Stimulated activated naive CD8-positive, alpha-beta T cell treated with anti-CD3 and anti-CD28 coated beads, Interleukin-15, amount 100 ng/mL, for 72 hours (primary cell): Measurements from ENCODE around the gene RALGPS1.

Experiments used
- ATAC-seq: fragments of 150-1000 bp; cut with Tn5 transposase; 2 replicates; pipeline ENCODE4 v1.10.0; 2021; ENCODE audit warnings: mild to moderate bottlenecking, moderate library complexity
- DNase-seq, 2 donors: peaks; one replicate each; pipeline ENCODE4 v3.0.0; 2021 to 2022
- H3K27ac Mint-ChIP-seq, 2 donors: one replicate each; pipeline ENCODE4 v1.8.0; 2022; ENCODE audit warnings: mild to moderate bottlenecking in 2 of 2, mixed read lengths in 2 of 2, moderate library complexity in 2 of 2
- H3K27me3 Mint-ChIP-seq: one replicate; pipeline ENCODE4 v1.8.0; 2022; ENCODE audit warnings: mixed read lengths
- H3K4me1 Mint-ChIP-seq: one replicate; pipeline ENCODE4 v1.8.0; 2022; ENCODE audit warnings: mild to moderate bottlenecking, mixed read lengths
- H3K4me3 Mint-ChIP-seq, 2 donors: one replicate each; pipeline ENCODE4 v1.8.0; 2022; ENCODE audit warnings: mild to moderate bottlenecking in 2 of 2, mixed read lengths in 2 of 2, moderate library complexity in 1 of 2
- H3K9me3 Mint-ChIP-seq, 2 donors: one replicate each; pipeline ENCODE4 v1.8.0; 2022; ENCODE audit warnings: mixed read lengths in 2 of 2

The RALGPS1 gene

DNA sequence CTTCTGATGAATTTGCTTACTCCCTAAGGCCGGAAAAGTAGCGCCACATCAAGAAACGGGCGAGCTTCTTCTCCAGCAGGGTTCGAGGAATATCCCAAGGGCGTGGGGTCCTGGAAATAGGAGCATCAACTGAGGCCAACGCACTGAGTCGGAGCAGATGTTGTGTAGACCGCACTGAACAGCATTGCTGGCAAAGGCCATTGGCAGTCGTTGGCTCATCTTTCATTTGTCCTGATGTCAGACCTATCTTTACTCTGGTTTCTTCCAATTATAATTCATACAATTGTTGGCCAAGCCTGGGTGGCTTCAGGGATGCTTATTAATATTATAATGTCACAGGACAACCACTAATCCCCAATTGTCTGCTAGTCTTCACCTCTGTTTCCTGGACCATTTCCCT is 27.7 kb upstream of the RALGPS1 start:
- Mint-ChIP-seq H3K27me3 (no peaks in the 10 kb centered on the region), H3K4me3 (no peak overlapping the region), H3K4me1 (no peaks in the 10 kb centered on the region), H3K9me3 (no peaks in the 10 kb centered on the region), H3K27ac (no peak overlapping the region)
- ATAC-seq (no peak), DNase-seq (no peak)

DNA sequence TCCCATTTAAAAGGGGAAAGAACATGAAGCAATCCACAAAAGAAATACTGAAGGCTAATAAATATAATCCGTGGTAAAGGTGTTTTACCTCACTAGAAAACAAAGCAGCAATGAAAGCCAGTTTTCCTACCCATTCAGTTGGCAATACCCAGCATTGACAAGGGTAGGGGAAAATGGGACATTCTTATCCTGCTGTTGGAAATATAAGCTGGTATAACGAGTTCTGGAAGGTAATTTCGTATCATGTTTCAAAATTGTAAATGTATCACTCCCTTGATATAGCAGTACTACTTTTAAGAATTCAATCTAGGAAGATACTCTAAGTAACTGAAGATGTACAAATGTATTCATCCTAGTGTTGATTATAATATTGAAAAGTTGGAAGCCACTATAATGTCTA is 22.9 kb upstream of the RALGPS1 start:
- no peak overlapping the region for H3K4me3 Mint-ChIP-seq
- DNase-seq (no peak), ATAC-seq (no peak)
- no peak overlapping the region for H3K27ac Mint-ChIP-seq
- H3K27me3 Mint-ChIP-seq = no peaks in the 10 kb centered on the region
- H3K4me1 Mint-ChIP-seq = peaks cover 6% of the 10 kb centered on the region
- no peaks in the 10 kb centered on the region for H3K9me3 Mint-ChIP-seq

DNA sequence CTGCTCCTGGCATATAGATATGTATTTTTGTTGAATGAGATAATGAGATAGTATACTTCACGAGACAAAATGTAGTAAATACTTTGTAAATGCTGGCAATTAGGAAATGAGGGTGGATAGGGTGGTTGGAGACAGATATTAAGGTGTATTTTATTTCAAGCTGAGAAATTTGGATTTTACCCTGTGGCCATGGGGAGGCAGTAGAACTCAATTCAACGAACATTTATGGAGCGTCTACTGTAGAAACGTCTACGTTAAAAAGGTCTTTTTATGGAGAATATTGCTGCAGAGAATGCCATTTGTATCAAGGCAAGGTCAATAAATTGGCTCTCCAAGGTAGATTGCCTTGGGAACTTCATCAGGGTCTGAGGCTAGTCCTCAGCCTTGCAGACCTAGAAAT is 21.5 kb upstream of the RALGPS1 start:
- Mint-ChIP-seq H3K4me3 (no peak overlapping the region), H3K27me3 (peaks cover 8% of the 10 kb centered on the region)
- DNase-seq = no peak

DNA sequence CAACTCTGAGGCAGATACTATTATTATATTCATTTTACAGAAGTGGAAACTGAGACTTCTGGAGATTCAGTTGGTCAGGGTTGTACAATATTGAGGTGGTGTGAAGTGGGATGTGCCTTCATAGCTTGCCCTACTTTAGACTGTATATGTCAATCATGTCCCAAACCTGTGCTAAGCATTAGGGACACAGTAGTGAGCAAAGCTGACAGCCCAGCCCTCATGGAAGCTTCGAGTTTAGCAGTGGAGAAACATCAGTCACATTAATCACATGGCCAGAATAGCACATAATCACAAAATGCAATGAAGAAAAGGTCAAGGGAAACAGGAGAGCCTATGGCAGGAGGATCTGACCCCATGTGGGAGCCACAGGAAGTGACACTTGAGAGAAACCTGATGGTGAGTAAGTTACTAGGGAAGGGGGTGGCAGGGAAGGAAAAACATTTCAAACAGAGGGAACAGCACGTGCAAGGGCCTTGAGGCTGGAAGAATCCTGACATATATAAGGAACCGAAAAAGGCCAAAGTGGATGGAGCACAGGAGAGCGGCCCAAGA is 20.5 kb upstream of the RALGPS1 start:
- H3K9me3 Mint-ChIP-seq = no peaks in the 10 kb centered on the region
- H3K4me1 Mint-ChIP-seq = peaks cover 6% of the 10 kb centered on the region
- DNase-seq = no peak
- peak; percentile 20 for ATAC-seq
- H3K4me3 Mint-ChIP-seq = no peak overlapping the region
- peaks cover 8% of the 10 kb centered on the region for H3K27me3 Mint-ChIP-seq
- H3K27ac Mint-ChIP-seq = no peak overlapping the region

More for the DNA sequence above, 21.5 kb upstream of the RALGPS1 start:
- Mint-ChIP-seq H3K27ac (no peak overlapping the region), H3K9me3 (no peaks in the 10 kb centered on the region), H3K4me1 (peaks cover 6% of the 10 kb centered on the region)
- no peak for ATAC-seq

DNA sequence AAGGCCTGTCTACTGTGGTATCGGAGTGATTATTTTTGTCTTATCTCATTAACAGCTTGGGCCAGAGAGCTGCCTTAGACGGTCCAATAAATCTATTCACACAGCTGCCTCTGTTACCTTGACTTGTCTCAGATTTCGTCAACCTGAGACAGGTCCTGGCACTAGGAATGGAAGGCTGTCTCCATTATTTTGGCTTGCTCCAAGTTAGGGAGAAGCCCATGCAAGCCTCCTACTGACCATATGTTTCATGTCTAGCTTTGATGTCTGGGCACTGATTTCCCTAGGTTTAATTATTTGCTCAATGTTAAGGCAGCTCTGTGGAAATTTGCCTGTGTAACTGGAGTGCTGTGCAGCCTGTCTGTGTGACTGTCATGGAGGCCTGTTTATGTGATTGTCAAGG is 12.4 kb upstream of the RALGPS1 start:
- no peak for DNase-seq
- Mint-ChIP-seq H3K27me3 (peaks cover 15% of the 10 kb centered on the region), H3K4me1 (no peaks in the 10 kb centered on the region)

DNA sequence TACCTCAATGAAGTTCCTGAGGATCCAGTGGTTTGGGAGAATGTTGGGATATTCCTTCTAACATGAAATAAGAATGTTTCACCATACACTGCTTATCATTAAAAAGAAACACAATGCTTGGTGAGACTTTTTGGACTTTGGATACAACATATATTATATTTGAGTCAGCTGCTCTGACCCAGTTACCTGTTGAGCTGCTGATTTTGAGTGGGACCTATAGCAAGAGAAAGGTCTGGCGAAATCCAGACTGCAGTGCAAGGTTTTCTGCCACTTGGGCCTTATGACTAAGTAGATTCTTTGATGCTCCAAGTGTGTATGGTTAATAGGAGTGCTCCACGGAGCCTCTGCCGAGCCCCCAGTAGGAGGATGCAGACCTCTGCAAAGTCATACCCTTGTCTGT is 10.0 kb upstream of the RALGPS1 start:
- Mint-ChIP-seq H3K27me3 (peaks cover 7% of the 10 kb centered on the region), H3K27ac (no peak overlapping the region), H3K9me3 (peaks cover 4 to 13% of the 10 kb centered on the region in 2 donors), H3K4me1 (no peaks in the 10 kb centered on the region), H3K4me3 (no peak overlapping the region)
- DNase-seq = no peak
- ATAC-seq = no peak

More for the DNA sequence above, 12.4 kb upstream of the RALGPS1 start:
- H3K27ac Mint-ChIP-seq = no peak overlapping the region
- peaks cover 4 to 13% of the 10 kb centered on the region in 2 donors for H3K9me3 Mint-ChIP-seq
- no peak for ATAC-seq
- no peak overlapping the region for H3K4me3 Mint-ChIP-seq

DNA sequence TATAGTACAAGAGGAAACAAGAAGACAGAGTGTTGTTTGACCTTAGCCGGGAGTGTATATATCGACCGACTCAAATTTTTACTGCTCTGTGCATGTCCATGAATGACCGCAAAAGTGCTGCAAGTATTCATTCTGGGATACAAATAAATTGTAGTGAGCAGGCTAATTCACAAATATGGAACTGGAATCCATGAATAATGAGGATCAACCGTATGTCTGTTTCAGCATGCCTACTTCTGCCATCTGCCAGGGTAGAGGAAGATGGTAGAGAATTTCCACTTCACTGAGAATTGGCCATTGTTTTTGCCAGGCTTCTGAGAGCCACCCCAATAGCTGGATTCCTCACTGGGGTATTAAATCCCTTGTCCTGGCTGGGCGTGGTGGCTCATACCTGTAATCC is 8.5 kb upstream of the RALGPS1 start:
- Mint-ChIP-seq H3K4me1 (no peaks in the 10 kb centered on the region), H3K27ac (no peak overlapping the region), H3K4me3 (no peak overlapping the region), H3K9me3 (peaks cover 2 to 10% of the 10 kb centered on the region in 2 donors), H3K27me3 (peaks cover 7% of the 10 kb centered on the region)
- no peak for DNase-seq
- ATAC-seq = no peak

DNA sequence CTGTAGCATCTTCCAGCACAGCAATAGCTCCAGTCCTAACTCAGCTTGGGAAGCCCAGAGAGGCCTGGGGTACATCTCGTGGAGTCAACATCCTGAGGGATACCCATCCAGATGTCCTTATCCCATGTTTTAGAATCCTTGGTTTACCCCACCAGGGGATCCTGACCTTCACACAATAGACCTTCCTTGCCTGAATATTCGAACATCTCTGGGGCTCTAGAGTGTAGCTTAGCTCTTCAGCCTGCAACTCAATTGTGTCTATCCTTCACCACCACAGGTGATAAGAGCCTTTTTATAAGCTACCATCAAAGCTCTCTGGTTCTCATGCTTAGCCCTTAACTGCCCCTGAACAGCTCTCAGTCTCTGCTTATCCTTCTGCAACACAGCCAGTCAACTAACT is 7.5 kb upstream of the RALGPS1 start:
- Mint-ChIP-seq H3K4me3 (no peak overlapping the region), H3K27me3 (peaks cover 11% of the 10 kb centered on the region), H3K27ac (no peak overlapping the region), H3K9me3 (peaks cover 0 to 4% of the 10 kb centered on the region in 2 donors), H3K4me1 (no peaks in the 10 kb centered on the region)
- no peak for ATAC-seq
- DNase-seq = no peak

DNA sequence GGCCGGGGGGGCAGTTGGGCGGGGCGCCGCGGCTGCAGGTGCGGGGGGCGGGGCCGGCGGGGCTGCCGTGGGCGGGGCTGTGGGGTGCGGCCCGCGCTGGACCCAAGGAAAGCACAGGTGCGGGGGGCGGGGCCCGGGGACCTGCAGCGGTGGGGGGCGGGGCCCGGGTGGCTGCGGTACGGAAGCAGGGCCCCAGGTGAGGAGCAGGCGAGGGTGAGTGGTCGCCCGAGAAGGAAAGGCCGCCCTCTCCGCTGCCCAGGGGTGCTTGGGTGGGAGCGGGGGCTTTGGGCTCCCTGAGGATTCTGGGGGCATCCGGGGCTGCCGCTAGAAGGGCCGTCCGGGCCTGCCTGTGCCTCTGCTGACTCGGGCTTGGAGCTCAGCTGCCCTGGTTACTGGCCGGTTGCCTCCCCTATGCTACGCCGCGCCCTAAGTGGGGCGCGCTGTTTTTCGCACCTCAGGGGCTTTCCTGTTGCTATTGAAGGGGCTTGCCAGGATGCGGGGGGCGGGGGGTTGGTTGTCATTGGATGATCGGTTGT is 767 bp downstream of the RALGPS1 start:
- H3K27me3 Mint-ChIP-seq = peaks cover 31% of the 10 kb centered on the region
- DNase-seq (peak; percentile 17 to 20), ATAC-seq (no peak)
- peaks cover 13% of the 10 kb centered on the region for H3K4me1 Mint-ChIP-seq
- peak overlapping the region; percentile 69 to 70 for H3K4me3 Mint-ChIP-seq
- no peak overlapping the region for H3K27ac Mint-ChIP-seq
- peaks cover 0 to 7% of the 10 kb centered on the region in 2 donors for H3K9me3 Mint-ChIP-seq

DNA sequence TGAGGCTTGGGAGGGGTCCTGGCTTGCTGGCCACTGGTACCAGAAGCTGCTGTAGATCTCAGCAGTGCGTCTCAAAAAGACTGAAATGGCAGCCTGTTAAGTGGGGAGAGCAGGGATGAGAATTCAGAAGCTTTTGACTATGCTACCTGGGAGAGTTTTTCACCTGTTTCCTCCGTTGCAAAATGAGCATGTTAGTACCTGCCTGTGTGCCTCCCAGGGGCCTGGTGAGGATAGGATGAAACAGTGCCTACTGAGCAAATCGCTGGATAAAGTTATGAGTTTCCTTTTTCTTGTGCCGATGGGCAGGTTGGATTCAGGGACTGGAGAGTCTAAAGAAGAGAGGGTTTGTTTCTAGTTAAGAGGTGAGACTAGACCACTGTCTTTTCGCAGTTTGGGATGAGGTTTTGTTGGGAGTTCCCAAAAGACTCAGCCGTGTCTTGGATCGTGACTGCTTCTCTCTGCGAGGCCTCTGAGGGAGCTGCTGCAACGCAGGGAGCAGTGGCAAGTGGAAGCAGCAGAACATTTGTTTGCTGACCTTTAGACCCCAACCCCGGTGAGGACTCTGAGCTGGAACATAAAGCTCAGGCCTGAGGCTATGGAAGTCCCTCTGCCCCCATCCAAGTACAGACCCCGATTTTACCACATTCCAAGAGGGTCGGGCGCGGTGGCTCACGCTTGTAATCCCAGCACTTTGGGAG is 1.4 kb downstream of the RALGPS1 start:
- peak overlapping the region; percentile 69 to 70 for H3K4me3 Mint-ChIP-seq
- H3K4me1 Mint-ChIP-seq = peaks cover 13% of the 10 kb centered on the region
- no peak for DNase-seq
- no peak for ATAC-seq
- no peak overlapping the region for H3K27ac Mint-ChIP-seq
- H3K9me3 Mint-ChIP-seq = peaks cover 0 to 7% of the 10 kb centered on the region in 2 donors
- H3K27me3 Mint-ChIP-seq = peaks cover 31% of the 10 kb centered on the region

DNA sequence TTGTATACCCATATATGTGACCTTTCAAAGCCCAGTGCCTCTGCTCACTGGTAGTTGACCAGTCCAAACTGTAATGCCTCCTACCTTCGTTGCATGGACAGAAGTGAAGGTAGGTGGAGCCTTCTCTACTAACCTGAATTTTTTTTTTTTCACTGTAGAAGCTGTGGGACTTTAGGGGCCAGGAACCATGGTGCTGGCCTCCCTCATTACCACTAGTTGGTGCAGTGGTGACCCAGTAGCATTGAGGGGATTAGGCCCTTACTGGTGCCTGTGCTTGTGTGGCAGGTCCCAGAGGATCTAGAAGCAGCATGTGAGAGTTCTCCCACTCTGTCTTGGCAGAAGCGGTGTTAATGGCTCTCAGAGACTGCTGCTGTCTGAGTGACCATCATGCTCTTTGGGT is 2.3 kb downstream of the RALGPS1 start:
- H3K27ac Mint-ChIP-seq = no peak overlapping the region
- ATAC-seq (no peak), DNase-seq (no peak)
- no peak overlapping the region for H3K4me3 Mint-ChIP-seq
- peaks cover 13% of the 10 kb centered on the region for H3K4me1 Mint-ChIP-seq
- H3K27me3 Mint-ChIP-seq = peaks cover 29% of the 10 kb centered on the region
- peaks cover 0 to 5% of the 10 kb centered on the region in 2 donors for H3K9me3 Mint-ChIP-seq

DNA sequence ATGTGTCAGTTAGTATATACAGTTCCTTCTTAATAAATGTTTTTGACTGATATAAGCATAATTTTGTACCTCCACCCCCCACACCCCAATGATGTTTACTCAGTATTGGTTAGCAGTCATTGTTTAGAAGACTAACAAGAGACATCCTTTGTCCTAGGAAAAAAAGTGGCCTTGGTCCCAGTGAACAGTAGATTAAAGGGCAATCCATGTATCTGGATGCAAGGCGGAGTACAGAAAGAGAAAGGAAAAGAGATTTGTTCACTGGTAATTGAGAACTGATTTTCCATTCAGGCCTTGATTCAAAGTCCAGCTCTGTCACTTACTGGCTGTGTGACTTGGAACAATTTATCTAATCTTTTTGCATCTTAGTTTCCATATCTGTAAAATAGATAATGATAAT is 4.6 kb downstream of the RALGPS1 start:
- H3K4me3 Mint-ChIP-seq = no peak overlapping the region
- no peaks in the 10 kb centered on the region for H3K9me3 Mint-ChIP-seq
- H3K27ac Mint-ChIP-seq = peak overlapping the region in 1 of 2 donors; percentile 14
- no peak for DNase-seq
- ATAC-seq = no peak
- H3K4me1 Mint-ChIP-seq = peaks cover 10% of the 10 kb centered on the region
- H3K27me3 Mint-ChIP-seq = peaks cover 11% of the 10 kb centered on the region

DNA sequence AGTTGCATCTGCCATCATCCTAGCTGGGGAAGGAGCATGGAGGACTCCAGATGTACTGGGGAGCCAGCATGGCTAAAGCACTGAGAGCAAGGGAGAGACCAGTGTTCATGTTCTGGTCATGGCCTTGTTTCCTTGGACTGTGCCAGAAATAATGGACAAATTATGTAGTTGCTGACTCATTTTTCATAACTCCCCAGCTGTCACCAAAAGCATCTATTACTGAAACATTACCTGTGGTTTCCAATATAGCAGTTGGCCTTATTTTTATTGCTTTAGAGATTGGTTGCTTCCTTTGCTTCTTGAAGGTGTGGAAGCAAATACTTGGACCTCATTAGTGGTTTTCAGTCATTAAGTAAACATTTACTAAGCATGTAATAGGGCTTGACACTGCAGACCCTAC is 11.3 kb downstream of the RALGPS1 start:
- H3K4me3 Mint-ChIP-seq = no peak overlapping the region
- no peaks in the 10 kb centered on the region for H3K4me1 Mint-ChIP-seq
- H3K27ac Mint-ChIP-seq = no peak overlapping the region
- H3K27me3 Mint-ChIP-seq = no peaks in the 10 kb centered on the region
- no peaks in the 10 kb centered on the region for H3K9me3 Mint-ChIP-seq
- ATAC-seq (no peak), DNase-seq (no peak)

DNA sequence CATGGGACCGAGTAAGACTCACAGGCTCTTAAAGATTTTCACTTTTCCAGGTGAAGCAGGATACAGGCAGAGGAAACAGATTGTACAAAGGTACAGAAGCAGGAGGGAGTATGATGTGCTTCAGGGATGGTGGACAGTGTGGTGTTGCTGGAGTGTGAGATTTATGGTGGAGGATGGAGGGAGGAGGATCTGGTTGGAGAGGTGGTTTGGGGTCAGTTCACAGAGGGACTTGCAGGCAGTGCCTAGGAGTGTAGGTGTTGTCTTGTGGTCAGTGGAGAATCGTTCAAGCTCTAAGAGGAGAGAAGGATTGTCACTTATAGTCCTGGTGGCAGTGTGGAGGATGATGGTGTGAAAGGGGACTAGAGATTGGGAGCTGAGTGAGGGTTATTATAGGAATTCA is 11.8 kb downstream of the RALGPS1 start:
- DNase-seq (no peak), ATAC-seq (no peak)
- no peaks in the 10 kb centered on the region for H3K27me3 Mint-ChIP-seq
- no peaks in the 10 kb centered on the region for H3K9me3 Mint-ChIP-seq
- no peak overlapping the region for H3K27ac Mint-ChIP-seq
- H3K4me1 Mint-ChIP-seq = no peaks in the 10 kb centered on the region
- H3K4me3 Mint-ChIP-seq = no peak overlapping the region

DNA sequence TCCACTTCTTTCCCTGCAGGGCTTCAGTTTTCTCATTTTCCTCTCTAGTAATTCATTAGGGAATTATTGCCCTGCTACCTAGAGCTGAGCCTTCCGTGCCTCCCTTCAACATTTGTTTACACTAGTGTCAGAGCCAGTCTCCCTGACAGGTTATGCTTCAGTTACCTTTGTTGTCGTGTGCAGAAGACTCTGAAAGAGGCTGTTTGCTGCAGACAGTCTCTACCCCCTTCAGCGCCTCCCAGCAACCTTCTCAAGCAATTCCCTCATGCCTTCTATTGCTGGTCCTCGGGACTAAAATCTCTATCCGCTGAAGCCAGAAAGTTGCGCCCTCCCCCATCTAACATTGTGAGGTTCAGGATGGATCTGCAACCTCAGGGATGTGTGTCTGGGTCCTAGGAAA is 12.8 kb downstream of the RALGPS1 start:
- Mint-ChIP-seq H3K27me3 (no peaks in the 10 kb centered on the region), H3K9me3 (no peaks in the 10 kb centered on the region), H3K27ac (no peak overlapping the region), H3K4me3 (no peak overlapping the region), H3K4me1 (no peaks in the 10 kb centered on the region)
- no peak for ATAC-seq
- no peak for DNase-seq

DNA sequence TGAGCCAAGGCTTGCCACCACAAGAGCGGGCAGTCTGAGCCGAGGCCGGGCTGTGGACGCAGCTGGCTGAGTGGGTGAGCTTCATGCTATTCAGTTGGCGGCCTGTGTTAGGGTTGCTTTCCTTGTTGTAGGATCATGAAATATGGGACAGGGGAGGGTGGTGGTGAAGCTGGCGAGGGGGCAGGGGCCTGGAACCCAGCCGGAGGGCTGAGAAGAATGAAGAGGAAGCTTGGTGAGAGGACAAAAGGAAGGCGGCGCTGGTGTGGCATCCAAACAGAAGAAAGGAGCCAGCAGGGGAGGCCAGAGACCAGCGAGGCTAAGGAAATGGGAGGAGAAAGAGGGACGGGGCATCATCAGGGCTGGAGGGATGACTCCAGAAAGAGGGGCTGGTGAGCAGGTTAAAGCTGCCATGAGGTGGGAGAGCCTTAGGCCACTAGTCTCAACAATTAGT is 18.3 kb downstream of the RALGPS1 start:
- no peak overlapping the region for H3K4me3 Mint-ChIP-seq
- peaks cover 11% of the 10 kb centered on the region for H3K27me3 Mint-ChIP-seq
- DNase-seq = no peak
- H3K9me3 Mint-ChIP-seq = no peaks in the 10 kb centered on the region
- no peaks in the 10 kb centered on the region for H3K4me1 Mint-ChIP-seq
- ATAC-seq = no peak
- H3K27ac Mint-ChIP-seq = peak overlapping the region in 1 of 2 donors; percentile 43
